ENCODE measurements around the gene CENPP.
A peak's percentile ranks its signal among the peaks of the same experiment; 100 is the strongest.

The CENPP gene

GRCh38 chr9:92664394-92665152, 338.8 kb downstream of the CENPP start:
- DNase-seq, result no peak

GRCh38 chr9:92665836-92666235, 340.1 kb downstream of the CENPP start:
- no peak for DNase-seq

- no peak for DNase-seq
Observed at GRCh38 chr9:92666236-92666635, 340.5 kb downstream of the CENPP start.

GRCh38 chr9:92666912-92667532, 341.3 kb downstream of the CENPP start:
- no peak for DNase-seq

- peak; percentile 38 for DNase-seq
Observed at GRCh38 chr9:92668746-92669526, 343.2 kb downstream of the CENPP start.

- peak; percentile 34 for DNase-seq
Observed at GRCh38 chr9:92669527-92669889, 343.8 kb downstream of the CENPP start.
